Nephron progenitor cell (in vitro differentiated cells): ENCODE measurements around the gene AIRE.

Experiments
- DNase-seq: peaks from one replicate; pipeline ENCODE4 v3.0.0; 2021
- H3K27ac Mint-ChIP-seq: 2 replicates; pipeline ENCODE4 v1.8.0; 2021; ENCODE audit warnings: mild to moderate bottlenecking, moderate library complexity, mixed read lengths
- H3K27me3 Mint-ChIP-seq: 2 replicates; pipeline ENCODE4 v1.8.0; 2021; ENCODE audit warnings: mild to moderate bottlenecking, low read depth, mixed read lengths; ENCODE audit not compliant: poor library complexity
- H3K36me3 Mint-ChIP-seq: 2 replicates; pipeline ENCODE4 v1.8.0; 2021; ENCODE audit warnings: low read depth, mixed read lengths
- H3K4me1 Mint-ChIP-seq: 2 replicates; pipeline ENCODE4 v1.8.0; 2021; ENCODE audit warnings: mixed read lengths
- H3K4me3 Mint-ChIP-seq: 2 replicates; pipeline ENCODE4 v1.8.0; 2021; ENCODE audit warnings: mild to moderate bottlenecking, moderate library complexity, mixed read lengths
- H3K9me3 Mint-ChIP-seq: 2 replicates; pipeline ENCODE4 v1.8.0; 2021; ENCODE audit warnings: mild to moderate bottlenecking, moderate library complexity, mixed read lengths
- TF ChIP-seq, protein P1 (sequence below): fragments of 200-600 bp; sonication (generic); IDR thresholded peaks from 2 replicates; pipeline ENCODE4 v1.5.0; 2021; ENCODE audit warnings: antibody characterized with exemption

The AIRE gene

GRCh38 chr21:44326716-44327602 is 41.3 kb downstream of the AIRE start:
- H3K27me3 Mint-ChIP-seq: peaks cover 3% of the 10 kb centered on the region
- no peaks in the 10 kb centered on the region for H3K36me3 Mint-ChIP-seq
- H3K27ac Mint-ChIP-seq: no peak overlapping the region

GRCh38 chr21:44327603-44327974 is 41.9 kb downstream of the AIRE start:
- no peaks in the 10 kb centered on the region for H3K36me3 Mint-ChIP-seq

More at GRCh38 chr21:44326716-44327602, 41.3 kb downstream of the AIRE start:
- TF ChIP-seq, protein P1, sequence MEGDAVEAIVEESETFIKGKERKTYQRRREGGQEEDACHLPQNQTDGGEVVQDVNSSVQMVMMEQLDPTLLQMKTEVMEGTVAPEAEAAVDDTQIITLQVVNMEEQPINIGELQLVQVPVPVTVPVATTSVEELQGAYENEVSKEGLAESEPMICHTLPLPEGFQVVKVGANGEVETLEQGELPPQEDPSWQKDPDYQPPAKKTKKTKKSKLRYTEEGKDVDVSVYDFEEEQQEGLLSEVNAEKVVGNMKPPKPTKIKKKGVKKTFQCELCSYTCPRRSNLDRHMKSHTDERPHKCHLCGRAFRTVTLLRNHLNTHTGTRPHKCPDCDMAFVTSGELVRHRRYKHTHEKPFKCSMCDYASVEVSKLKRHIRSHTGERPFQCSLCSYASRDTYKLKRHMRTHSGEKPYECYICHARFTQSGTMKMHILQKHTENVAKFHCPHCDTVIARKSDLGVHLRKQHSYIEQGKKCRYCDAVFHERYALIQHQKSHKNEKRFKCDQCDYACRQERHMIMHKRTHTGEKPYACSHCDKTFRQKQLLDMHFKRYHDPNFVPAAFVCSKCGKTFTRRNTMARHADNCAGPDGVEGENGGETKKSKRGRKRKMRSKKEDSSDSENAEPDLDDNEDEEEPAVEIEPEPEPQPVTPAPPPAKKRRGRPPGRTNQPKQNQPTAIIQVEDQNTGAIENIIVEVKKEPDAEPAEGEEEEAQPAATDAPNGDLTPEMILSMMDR: no peak
- H3K4me3 Mint-ChIP-seq: no peak overlapping the region
- H3K4me1 Mint-ChIP-seq: peaks cover 16% of the 10 kb centered on the region
- no peaks in the 10 kb centered on the region for H3K9me3 Mint-ChIP-seq
- DNase-seq: no peak

DNA sequence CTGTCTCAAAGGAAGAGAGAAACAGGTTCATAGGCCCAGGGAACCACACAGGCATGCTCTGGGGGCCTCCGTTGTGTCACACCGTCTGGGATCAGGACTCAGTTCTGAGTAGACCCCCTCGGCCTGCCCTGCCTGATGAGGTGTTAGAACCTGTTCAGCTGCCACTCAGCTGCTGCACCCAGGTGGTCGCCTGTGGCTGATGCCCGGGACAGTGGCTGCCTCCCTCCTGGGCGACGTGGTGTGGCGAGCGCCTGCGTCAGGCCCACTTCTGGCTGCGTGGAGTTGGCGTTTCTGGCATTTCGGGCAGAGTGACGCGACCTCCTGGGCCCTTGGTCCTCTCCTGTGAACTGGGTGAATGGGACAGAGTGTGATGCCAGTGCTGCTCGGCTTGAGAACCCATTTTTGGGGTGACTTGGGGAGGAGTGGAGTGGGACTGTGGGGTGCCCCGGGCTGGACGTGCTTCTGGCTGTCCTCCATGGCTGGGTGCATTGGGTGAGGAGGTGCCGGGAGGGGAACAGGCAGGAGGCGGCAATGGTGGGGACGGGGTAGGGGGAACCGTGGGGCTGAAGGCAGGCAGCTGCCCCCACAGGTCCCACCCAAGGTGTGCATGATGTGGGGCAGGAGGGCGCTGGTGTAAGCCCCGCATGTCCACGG is 42.7 kb downstream of the AIRE start:
- no peaks in the 10 kb centered on the region for H3K9me3 Mint-ChIP-seq
- H3K27ac Mint-ChIP-seq: no peak overlapping the region
- TF ChIP-seq, protein P1: no peak
- no peaks in the 10 kb centered on the region for H3K36me3 Mint-ChIP-seq
- no peak for DNase-seq
- H3K4me3 Mint-ChIP-seq: no peak overlapping the region
- peaks cover 27% of the 10 kb centered on the region for H3K4me1 Mint-ChIP-seq
- no peaks in the 10 kb centered on the region for H3K27me3 Mint-ChIP-seq

More at GRCh38 chr21:44327603-44327974, 41.9 kb downstream of the AIRE start:
- Mint-ChIP-seq H3K4me1 (peaks cover 19% of the 10 kb centered on the region), H3K4me3 (no peak overlapping the region), H3K27me3 (peaks cover 3% of the 10 kb centered on the region), H3K27ac (no peak overlapping the region), H3K9me3 (no peaks in the 10 kb centered on the region)
- no peak for DNase-seq
- TF ChIP-seq, protein P1: no peak

DNA sequence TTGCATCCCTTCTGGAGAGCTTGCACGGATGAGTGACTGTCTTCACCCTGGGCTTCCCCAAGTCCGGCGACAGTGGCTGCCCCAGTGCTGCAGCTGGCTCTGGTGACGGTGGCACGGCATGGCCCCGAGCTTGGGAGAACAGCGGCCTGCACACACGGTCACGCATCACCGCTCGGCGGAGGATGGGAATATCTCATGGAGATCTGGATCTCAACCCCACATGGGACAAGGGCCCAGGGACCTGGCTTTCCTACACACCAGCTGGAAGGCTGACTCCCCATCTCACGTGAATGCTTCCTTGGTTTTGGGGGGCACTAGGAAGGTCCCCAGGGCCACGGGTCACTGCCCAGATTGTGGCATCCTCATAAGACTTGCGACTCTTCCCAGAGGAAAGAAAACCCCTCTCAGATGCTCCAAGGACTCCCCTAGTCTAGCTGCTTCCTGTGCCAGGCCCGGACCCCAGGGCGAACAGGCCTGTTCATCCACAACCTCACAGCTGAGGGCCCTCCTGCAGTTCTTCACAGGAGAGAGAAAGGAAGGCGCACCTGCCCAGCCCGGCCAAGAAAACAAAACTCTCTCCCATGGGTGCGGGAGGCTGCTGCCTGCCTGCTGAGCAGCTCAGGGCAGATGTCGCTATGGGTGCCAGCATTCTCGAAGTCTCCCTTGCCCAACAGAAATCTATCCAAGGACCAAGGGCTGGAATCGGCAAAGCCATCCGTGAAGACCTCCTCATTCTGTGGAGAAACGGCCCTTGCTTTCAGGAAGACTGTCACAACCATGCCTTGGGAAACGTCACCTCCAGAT is 43.6 kb downstream of the AIRE start:
- H3K4me3 Mint-ChIP-seq: no peak overlapping the region
- H3K36me3 Mint-ChIP-seq: no peaks in the 10 kb centered on the region
- peaks cover 31% of the 10 kb centered on the region for H3K4me1 Mint-ChIP-seq
- no peaks in the 10 kb centered on the region for H3K9me3 Mint-ChIP-seq
- no peaks in the 10 kb centered on the region for H3K27me3 Mint-ChIP-seq
- H3K27ac Mint-ChIP-seq: peak overlapping the region; percentile 85
- peak; percentile 36 for DNase-seq
- TF ChIP-seq, protein P1: no peak

GRCh38 chr21:44329971-44330681 is 44.5 kb downstream of the AIRE start:
- TF ChIP-seq, protein P1: no peak
- H3K27ac Mint-ChIP-seq: peak overlapping the region; percentile 85
- H3K4me1 Mint-ChIP-seq: peaks cover 31% of the 10 kb centered on the region
- no peak for DNase-seq
- no peaks in the 10 kb centered on the region for H3K27me3 Mint-ChIP-seq
- no peak overlapping the region for H3K4me3 Mint-ChIP-seq
- H3K9me3 Mint-ChIP-seq: no peaks in the 10 kb centered on the region
- no peaks in the 10 kb centered on the region for H3K36me3 Mint-ChIP-seq
